Tibial nerve (tissue), 4 donors: Measurements from ENCODE around the gene OSBP. TPM values are rescaled to one million over a fixed set of nuclear protein-coding genes. Genes with fewer than 3 reads are reported as not detected.

ENCODE experiments used
- DNase-seq, 2 donors: peaks; one replicate each; pipeline ENCODE4 v3.0.0-alpha.2; 2019; ENCODE audit warnings: low spot score in 2 of 2
- H3K27ac ChIP-seq, 4 donors: fragments of 200-600 bp; sonication (generic) in 3 of 4; one replicate each; pipeline ENCODE4 v1.5.1; 2017 to 2019; ENCODE audit warnings: mild to moderate bottlenecking in 1 of 4
- H3K27me3 ChIP-seq, 2 donors: fragments of 200-600 bp; sonication (generic) in 1 of 2; one replicate each; pipeline versions ENCODE4 v1.5.1 to v1.6.0; 2017 to 2019
- H3K36me3 ChIP-seq, 3 donors: fragments of 200-600 bp; sonication (generic); one replicate each; pipeline ENCODE4 v1.5.1; 2018 to 2019
- H3K4me1 ChIP-seq, 4 donors: fragments of 200-600 bp; sonication (generic) in 3 of 4; one replicate each; pipeline ENCODE4 v1.5.1; 2017 to 2019
- H3K4me3 ChIP-seq, 4 donors: fragments of 200-600 bp; sonication (generic) in 3 of 4; one replicate each; pipeline ENCODE4 v1.5.1; 2017 to 2019; ENCODE audit warnings: mild to moderate bottlenecking in 1 of 4, moderate library complexity in 1 of 4
- H3K9me3 ChIP-seq, 4 donors: fragments of 200-600 bp; sonication (generic) in 3 of 4; one replicate each; pipeline ENCODE4 v1.5.1; 2017 to 2019
- CTCF ChIP-seq, 5 experiments: fragments of 200-600 bp in 3 of 5; fragments of 450-650 bp in 2 of 5; sonication (generic) in 3 of 5; IDR thresholded peaks; one replicate each; pipeline ENCODE4 v1.5.1; 2016 to 2019; ENCODE audit warnings: antibody characterized with exemption in 5 of 5, mild to moderate bottlenecking in 3 of 5, moderate library complexity in 2 of 5
- EP300 ChIP-seq, 2 donors: sonication (generic); formaldehyde crosslinking; IDR thresholded peaks; one replicate each; pipeline ENCODE4 v1.6.1; 2017; ENCODE audit warnings: antibody characterized with exemption in 2 of 2, mild to moderate bottlenecking in 1 of 2
- POLR2A ChIP-seq, 2 donors: fragments of 450-650 bp; IDR thresholded peaks; one replicate each; pipeline ENCODE4 v1.6.1; 2017; ENCODE audit warnings: antibody characterized with exemption in 2 of 2, mild to moderate bottlenecking in 2 of 2, moderate library complexity in 2 of 2
- WGBS, 2 donors: methylation state at CpG; one replicate each; pipeline ENCODE4 v1.1.5; 2018; 5-methylcytosine and 5-hydroxymethylcytosine counted together
- total RNA-seq, 4 donors: library from RNA; depleted of rRNA; stranded (reverse); fragments of >200 nt; gene quantifications; one replicate each; pipeline ENCODE4 v1.1.0, GENCODE V29; 2016

OSBP gene
- total RNA-seq, 4 donors from 2014 or later = 35.4 to 59.7 (median 46.0) TPM

GRCh38 chr11:59574932-59575502 lies 40.6 kb downstream of the OSBP start:
- no peak for DNase-seq
- 44 to 59% methylated on average over 5 of the region's 5 CpGs for WGBS, 2 donors
- H3K4me3 ChIP-seq = no peak overlapping the region

GRCh38 chr11:59574467-59574866 lies 41.1 kb downstream of the OSBP start:
- Histone ChIP-seq H3K27ac (peak overlapping the region in 2 of 4 donors; percentile 50 to 84), H3K36me3 (peaks cover 0 to 43% (median 20%) of the 10 kb centered on the region in 3 donors), H3K4me3 (no peak overlapping the region), H3K4me1 (peaks cover 0 to 31% (median 2%) of the 10 kb centered on the region in 4 donors), H3K27me3 (no peaks in the 10 kb centered on the region), H3K9me3 (no peaks in the 10 kb centered on the region)
- WGBS, 2 donors = 42 to 45% methylated on average over 2 of the region's 2 CpGs
- TF ChIP-seq EP300 (IDR thresholded peaks at IDR 0.05) (no peak), CTCF (IDR thresholded peaks at IDR 0.05) (no peak), POLR2A (IDR thresholded peaks at IDR 0.05) (no peak)
- no peak for DNase-seq

More at GRCh38 chr11:59574932-59575502, 40.6 kb downstream of the OSBP start:
- TF ChIP-seq EP300 (IDR thresholded peaks at IDR 0.05) = no peak
- TF ChIP-seq CTCF (IDR thresholded peaks at IDR 0.05) = no peak
- no peak for TF ChIP-seq POLR2A (IDR thresholded peaks at IDR 0.05)
- Histone ChIP-seq H3K27me3 (no peaks in the 10 kb centered on the region), H3K27ac (peak overlapping the region in 2 of 4 donors; percentile 50 to 84), H3K9me3 (no peaks in the 10 kb centered on the region), H3K4me1 (peaks cover 0 to 31% (median 2%) of the 10 kb centered on the region in 4 donors), H3K36me3 (peaks cover 0 to 48% (median 26%) of the 10 kb centered on the region in 3 donors)

GRCh38 chr11:59573216-59573615 lies 42.4 kb downstream of the OSBP start:
- no peak for TF ChIP-seq POLR2A (IDR thresholded peaks at IDR 0.05)
- 63 to 66% methylated on average over 4 of the region's 4 CpGs for WGBS, 2 donors
- Histone ChIP-seq H3K27ac (peak overlapping the region in 1 of 4 donors; percentile 84), H3K36me3 (peaks cover 0 to 30% (median 19%) of the 10 kb centered on the region in 3 donors), H3K4me3 (no peak overlapping the region), H3K9me3 (no peaks in the 10 kb centered on the region), H3K4me1 (peaks cover 0 to 31% (median 2%) of the 10 kb centered on the region in 4 donors), H3K27me3 (no peaks in the 10 kb centered on the region)
- DNase-seq = no peak

- H3K36me3 ChIP-seq = peaks cover 0 to 19% (median 19%) of the 10 kb centered on the region in 3 donors
- peaks cover 0 to 31% (median 2%) of the 10 kb centered on the region in 4 donors for H3K4me1 ChIP-seq
- no peak for DNase-seq
- no peak overlapping the region for H3K27ac ChIP-seq
- no peaks in the 10 kb centered on the region for H3K27me3 ChIP-seq
- WGBS, 2 donors = 82 to 96% methylated on average over 5 of the region's 5 CpGs
- no peaks in the 10 kb centered on the region for H3K9me3 ChIP-seq
- TF ChIP-seq EP300 (IDR thresholded peaks at IDR 0.05) (no peak), CTCF (IDR thresholded peaks at IDR 0.05) (no peak), POLR2A (IDR thresholded peaks at IDR 0.05) (no peak)
- H3K4me3 ChIP-seq = no peak overlapping the region
Observed at GRCh38 chr11:59572091-59572490, 43.5 kb downstream of the OSBP start.

- TF ChIP-seq POLR2A (IDR thresholded peaks at IDR 0.05) (no peak), CTCF (IDR thresholded peaks at IDR 0.05) (no peak), EP300 (IDR thresholded peaks at IDR 0.05) (no peak)
Observed at GRCh38 chr11:59562292-59562691, 53.3 kb downstream of the OSBP start.

More at GRCh38 chr11:59562292-59562691, 53.3 kb downstream of the OSBP start:
- Histone ChIP-seq H3K36me3 (no peaks in the 10 kb centered on the region), H3K27ac (no peak overlapping the region), H3K27me3 (no peaks in the 10 kb centered on the region), H3K9me3 (no peaks in the 10 kb centered on the region), H3K4me3 (no peak overlapping the region), H3K4me1 (peaks cover 0 to 31% (median 2%) of the 10 kb centered on the region in 4 donors)
- no peak for DNase-seq
- WGBS, 2 donors = 82 to 83% methylated on average over 3 of the region's 3 CpGs
